AG10803 (cell line): Measurements from ENCODE around the gene RBL1.
"Not testable (repeated sequence)": the region's sequence is repeated elsewhere in the genome, so short reads cannot be mapped to it uniquely, and the experiment has no call there.

Experiments
- DNase-seq: peaks from one replicate; pipeline ENCODE4 v3.0.0; 2010; ENCODE audit warnings: low read depth
- H3K4me3 ChIP-seq: 2 replicates; pipeline ENCODE4 v1.5.1; 2011; ENCODE audit warnings: mild to moderate bottlenecking, low read length, control low read depth
- TF ChIP-seq, protein P1 (sequence below): conservative IDR thresholded peaks from 2 replicates; pipeline ENCODE4 v1.5.1; 2011; ENCODE audit warnings: mild to moderate bottlenecking, low read length, control low read depth, inconsistent platforms

Gene RBL1

DNA sequence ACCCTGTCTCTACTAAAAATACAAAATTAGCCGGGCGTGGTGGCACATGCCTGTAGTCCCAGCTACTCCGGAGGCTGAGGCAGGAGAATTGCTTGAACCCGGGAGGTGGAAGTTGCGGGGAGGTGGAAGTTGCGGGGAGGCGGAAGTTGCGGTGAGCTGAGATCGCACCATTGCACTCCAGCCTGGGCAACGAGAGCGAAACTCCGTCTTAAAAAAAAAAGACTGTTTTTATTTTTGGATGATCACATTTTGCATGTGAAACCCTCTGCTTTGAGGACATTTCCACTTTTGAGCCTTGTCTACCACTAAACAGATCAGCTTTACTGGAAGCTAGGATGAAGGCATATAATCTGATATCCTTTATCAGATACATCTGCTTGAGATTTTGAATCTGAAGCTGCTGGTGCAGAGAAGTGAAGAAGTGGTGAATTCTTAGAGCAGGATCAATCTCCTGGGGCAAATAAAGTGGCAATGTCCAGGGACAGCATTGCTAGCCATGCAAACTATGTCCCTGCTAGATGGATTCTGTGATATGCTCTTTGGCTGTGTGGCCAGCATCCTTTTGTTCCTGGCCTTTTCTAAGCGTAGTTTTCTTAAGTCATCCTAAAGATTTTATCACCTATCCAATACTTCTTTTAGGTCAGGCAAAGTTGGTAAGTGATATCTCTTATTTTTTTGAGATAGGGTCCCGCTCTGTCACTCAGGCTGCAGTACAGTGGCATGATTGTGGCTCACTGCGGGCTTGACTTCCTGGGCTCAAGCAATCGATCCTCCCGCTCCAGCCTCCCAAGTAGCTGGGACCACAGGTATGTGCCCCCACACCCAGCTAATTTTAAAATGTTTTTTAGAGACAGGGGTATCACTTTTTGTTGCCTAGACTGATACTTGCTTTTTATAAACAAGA is 23.3 kb downstream of the RBL1 start:
- TF ChIP-seq, protein P1, sequence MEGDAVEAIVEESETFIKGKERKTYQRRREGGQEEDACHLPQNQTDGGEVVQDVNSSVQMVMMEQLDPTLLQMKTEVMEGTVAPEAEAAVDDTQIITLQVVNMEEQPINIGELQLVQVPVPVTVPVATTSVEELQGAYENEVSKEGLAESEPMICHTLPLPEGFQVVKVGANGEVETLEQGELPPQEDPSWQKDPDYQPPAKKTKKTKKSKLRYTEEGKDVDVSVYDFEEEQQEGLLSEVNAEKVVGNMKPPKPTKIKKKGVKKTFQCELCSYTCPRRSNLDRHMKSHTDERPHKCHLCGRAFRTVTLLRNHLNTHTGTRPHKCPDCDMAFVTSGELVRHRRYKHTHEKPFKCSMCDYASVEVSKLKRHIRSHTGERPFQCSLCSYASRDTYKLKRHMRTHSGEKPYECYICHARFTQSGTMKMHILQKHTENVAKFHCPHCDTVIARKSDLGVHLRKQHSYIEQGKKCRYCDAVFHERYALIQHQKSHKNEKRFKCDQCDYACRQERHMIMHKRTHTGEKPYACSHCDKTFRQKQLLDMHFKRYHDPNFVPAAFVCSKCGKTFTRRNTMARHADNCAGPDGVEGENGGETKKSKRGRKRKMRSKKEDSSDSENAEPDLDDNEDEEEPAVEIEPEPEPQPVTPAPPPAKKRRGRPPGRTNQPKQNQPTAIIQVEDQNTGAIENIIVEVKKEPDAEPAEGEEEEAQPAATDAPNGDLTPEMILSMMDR, result no peak
- no peak overlapping the region for H3K4me3 ChIP-seq
- DNase-seq, result no peak

DNA sequence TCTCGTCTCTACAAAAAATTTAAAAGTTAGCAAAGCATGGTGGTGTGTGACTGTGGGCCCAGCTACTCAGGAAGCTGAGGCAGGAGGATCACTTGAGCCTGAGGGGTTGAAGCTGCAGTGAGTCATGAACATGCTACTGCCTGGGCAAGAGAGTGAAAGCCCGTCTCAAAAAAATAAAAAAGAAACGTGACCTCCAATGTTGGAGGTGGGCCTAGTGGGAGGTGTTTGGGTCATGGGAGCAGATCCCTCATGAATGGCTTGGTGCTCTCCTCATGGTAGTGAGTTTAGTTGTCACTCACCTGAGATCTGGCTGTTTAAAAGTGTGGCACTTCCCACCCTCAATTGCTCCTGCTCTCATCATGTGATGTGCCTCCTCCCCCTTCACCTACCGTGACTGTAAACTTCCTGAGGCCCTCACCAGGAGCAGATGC is 24.3 kb downstream of the RBL1 start:
- TF ChIP-seq, protein P1, result no peak
- DNase-seq, result peak; percentile 16
- H3K4me3 ChIP-seq, result no peak overlapping the region

DNA sequence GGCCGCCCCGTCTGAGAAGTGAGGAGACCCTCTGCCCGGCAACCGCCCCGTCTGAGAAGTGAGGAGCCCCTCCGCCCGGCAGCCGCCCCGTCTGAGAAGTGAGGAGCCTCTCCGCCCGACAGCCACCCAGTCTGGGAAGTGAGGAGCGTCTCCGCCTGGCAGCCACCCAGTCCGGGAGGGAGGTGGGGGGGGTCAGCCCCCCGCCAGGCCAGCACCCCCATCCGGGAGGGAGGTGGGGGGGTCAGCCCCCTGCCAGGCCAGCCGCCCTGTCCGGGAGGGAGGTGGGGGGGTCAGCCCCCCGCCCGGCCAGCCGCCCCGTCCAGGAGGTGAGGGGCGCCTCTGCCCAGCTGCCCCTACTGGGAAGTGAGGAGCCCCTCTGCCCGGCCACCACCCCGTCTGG is 26.2 kb downstream of the RBL1 start:
- DNase-seq, result not testable (repeated sequence)

DNA sequence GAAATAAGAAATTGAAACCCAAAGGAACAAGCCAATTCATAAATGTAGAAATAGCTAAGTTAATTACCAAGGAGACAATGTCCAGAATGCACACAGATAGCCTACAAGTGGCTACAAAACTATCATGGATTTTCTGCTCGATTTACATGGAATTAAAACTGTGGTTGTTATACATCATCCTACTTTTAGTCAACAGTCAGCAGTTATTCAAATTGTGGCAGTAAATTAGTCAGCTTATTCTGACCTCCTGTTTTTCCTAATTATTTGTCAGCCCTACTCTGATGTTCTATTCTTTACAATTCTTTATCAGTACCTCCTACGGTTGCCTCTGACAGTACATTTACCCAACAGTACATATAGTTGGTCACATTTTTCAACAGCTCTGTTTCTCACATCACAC is 29.6 kb downstream of the RBL1 start:
- H3K4me3 ChIP-seq, result no peak overlapping the region
- no peak for DNase-seq
- TF ChIP-seq, protein P1, result no peak

More for the DNA sequence above, 26.2 kb downstream of the RBL1 start:
- not testable (repeated sequence) for H3K4me3 ChIP-seq

DNA sequence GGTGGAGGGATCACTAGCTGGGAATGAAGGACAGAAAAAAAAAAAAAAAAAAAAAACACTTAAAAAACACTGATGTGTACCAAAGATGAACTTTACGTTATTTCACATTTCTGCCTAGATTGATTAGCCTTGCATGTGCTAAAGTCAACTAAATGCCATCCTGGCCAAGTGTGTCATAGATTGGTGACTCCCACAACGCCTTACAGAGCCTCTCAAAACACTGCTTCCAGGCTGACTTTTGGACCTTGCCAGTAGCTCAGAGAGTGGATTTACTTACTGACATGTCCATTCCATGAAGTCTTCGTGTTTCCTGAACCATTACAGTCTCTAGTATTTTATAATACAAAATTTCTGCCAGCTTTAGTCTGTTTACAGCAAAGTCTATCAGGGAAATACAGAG is 40.5 kb downstream of the RBL1 start:
- no peak for DNase-seq
- H3K4me3 ChIP-seq, result no peak overlapping the region

DNA sequence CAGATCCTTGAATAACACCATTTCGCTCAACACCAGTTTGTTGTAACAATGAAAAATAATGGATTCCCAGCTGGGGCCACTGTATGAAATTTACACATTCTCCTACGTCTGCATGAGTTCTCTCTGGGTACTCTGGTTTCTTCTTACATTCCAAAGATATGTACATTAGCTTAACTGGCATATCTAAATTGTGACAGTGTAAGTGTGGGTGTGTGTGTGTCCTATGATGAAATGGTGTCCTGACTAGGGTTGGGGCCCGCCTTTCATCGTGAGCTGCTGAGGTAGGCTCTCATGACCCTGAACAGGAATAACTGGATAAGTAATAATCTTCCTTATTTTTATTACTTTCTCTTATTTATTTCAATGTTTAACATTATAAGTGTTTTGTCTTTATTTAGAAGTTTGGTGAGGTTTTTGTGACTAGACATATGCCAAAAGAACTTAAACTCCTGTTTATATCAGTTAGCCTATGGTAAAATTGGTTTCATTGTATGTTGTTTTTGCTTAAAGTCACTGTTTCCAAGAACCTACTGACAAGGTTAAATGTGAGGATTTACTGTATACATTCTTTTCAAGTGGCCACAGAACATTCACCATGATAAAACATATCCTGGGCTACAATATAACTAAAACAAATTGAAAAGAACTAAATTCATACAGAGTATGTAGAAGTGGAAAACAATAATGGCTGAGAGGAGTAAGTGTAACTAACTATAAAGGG is 42.4 kb downstream of the RBL1 start:
- TF ChIP-seq, protein P1, result no peak
- no peak for DNase-seq
- H3K4me3 ChIP-seq, result no peak overlapping the region

More for the DNA sequence above, 40.5 kb downstream of the RBL1 start:
- TF ChIP-seq, protein P1, result no peak

DNA sequence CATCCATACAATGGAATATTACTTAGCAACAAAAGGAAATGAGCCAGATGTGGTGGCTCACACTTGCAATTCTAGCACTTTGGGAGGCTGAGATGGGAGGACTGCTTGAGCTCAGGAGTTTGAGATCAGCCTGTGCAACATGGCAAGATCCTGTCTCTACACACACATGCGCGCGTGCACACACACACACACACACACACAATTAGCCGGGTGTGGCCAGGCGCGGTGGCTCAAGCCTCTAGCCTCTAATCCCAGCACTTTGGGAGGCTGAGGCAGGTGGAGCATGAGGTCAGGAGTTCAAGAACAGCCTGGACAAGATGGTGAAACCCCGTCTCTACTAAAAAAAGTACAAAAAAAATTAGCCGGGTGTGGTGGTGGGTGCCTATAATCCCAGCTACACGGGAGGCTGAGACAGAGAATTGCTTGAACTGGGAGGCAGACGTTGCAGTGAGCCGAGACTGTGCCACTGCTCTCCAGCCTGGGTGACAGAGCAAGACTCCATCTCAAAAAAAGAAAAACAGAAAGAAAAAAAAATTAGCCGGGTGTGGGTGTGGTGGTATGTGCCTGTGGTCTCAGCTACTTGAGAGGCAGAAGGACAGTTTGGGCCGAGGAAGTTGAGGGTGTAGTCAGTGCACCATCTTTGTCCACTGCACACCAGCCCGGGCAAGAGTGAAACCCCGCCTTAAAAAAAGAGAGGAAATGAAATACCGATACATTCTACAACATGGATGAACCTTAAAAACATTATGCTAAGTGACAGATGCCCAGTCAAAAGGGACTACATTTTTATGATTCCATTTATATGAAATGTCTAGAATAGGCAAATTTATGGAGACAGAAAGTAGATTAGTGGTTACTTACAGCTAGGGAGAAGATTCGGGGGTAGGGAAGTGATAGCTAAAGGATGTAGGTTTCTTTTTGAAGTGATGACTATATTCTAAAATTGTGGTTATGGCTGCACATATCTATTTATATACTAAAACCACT is 52.5 kb downstream of the RBL1 start:
- no peak overlapping the region for H3K4me3 ChIP-seq
- no peak for DNase-seq
- TF ChIP-seq, protein P1, result no peak

DNA sequence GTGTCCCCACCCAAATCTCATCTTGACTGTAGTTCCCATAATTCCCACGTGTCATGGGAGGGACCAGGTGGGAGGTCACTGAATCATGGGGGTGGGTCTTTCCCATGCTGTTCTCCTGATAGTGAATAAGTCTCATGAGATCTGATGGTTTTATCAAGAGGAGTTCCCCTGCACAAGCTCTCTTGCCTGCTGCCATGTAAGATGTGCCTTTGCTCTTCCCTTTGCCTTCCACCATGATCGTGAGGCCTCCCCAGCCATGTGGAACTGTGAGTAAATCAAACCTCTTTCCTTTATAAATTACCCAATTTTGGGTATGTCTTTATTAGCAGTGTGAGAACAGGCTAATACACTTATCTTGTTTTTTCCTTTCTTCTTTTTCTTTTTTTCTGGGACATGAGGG is 56.4 kb downstream of the RBL1 start:
- DNase-seq, H3K4me3 ChIP-seq: not testable (repeated sequence)
